ENCODE measurements around the gene SH3PXD2A. TPM values are rescaled to one million over a fixed set of nuclear protein-coding genes. Genes with fewer than 3 reads are reported as not detected.

SH3PXD2A gene
- total and polyA plus RNA-seq, 7 donors, result 19.0 to 58.2 (median 24.5) TPM

DNA sequence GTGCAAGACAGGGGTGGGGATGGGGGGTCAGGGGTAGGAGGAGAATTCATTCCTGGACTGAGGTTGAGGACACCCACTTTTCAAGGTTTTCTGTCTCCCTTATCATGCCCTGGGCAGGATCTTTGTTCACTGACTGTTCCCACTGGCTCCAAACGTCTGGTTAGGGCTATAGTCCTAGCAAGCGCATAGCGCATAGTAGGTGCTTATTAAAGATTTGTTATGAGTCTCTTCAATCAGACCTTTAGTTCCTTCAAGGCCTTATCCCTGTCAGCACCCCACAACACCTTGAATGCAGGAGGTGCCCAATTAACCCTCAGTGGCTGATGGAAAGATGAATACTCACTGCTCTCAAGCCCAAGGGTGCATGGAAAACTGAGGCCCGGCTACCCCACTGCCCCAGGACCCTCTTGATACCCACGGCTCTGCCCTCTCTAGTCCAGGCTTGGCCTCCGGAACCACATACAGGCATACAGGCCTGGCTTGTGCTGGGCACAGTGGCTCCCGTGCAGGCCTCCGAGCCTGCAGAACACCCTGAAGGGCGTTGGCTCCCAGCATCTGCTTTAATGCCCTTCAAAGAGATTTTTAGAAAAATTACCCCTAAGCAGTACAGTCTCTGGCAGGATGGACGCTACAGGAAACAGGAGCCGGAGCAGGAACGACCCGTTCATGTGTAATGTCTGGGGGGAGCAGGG, 177.7 kb downstream of the SH3PXD2A start:
- Histone ChIP-seq H3K9me3 (no peaks in the 10 kb centered on the region), H3K36me3 (no peaks in the 10 kb centered on the region), H3K4me1 (peaks cover 0 to 36% (median 31%) of the 10 kb centered on the region in 4 donors), H3K27ac (peak overlapping the region; percentile 77 to 87 (median 79)), H3K4me3 (peak overlapping the region; percentile 33 to 53 (median 42)), H3K27me3 (no peaks in the 10 kb centered on the region)
- TF ChIP-seq, protein P1, sequence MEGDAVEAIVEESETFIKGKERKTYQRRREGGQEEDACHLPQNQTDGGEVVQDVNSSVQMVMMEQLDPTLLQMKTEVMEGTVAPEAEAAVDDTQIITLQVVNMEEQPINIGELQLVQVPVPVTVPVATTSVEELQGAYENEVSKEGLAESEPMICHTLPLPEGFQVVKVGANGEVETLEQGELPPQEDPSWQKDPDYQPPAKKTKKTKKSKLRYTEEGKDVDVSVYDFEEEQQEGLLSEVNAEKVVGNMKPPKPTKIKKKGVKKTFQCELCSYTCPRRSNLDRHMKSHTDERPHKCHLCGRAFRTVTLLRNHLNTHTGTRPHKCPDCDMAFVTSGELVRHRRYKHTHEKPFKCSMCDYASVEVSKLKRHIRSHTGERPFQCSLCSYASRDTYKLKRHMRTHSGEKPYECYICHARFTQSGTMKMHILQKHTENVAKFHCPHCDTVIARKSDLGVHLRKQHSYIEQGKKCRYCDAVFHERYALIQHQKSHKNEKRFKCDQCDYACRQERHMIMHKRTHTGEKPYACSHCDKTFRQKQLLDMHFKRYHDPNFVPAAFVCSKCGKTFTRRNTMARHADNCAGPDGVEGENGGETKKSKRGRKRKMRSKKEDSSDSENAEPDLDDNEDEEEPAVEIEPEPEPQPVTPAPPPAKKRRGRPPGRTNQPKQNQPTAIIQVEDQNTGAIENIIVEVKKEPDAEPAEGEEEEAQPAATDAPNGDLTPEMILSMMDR (IDR thresholded peaks at IDR 0.05), result no peak
- TF ChIP-seq POLR2AphosphoS5 (IDR thresholded peaks at IDR 0.05), result peak in 1 of 4 donors; percentile 59
- intact Hi-C loops (cut with DNase I), result no loop called here
- no peak for DNase-seq
- 57 to 71% methylated on average over 13 of the region's 13 CpGs for WGBS, 2 donors

DNA sequence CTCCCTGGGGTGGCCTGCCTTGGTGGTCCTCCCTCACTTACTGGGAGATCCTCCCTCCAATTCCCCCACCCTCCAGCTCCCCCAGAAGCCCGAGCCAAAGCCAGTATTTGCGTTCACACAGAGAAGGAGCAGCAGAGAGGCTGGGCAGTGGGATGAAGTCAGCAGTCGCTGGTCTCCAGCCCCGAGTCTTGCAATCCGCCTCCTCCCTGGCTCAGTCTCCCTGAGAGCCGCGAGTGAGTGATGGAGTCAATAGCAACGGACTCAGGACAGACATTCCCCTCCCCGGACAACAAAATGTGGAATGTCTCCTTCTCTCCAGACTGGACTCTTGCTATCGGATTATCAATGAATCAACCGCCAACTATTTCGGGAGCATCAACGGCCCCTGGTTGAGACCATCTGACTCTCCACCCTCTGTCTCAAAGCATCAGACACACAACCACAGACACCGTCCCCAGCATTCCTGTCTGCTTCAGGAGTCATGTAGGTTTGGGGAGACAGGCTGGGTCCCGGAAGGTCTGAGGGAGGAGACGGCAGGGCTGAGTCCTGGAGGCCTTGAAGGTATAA, 178.4 kb downstream of the SH3PXD2A start:
- Histone ChIP-seq H3K4me3 (peak overlapping the region in 3 of 4 donors; percentile 40 to 53 (median 45)), H3K9me3 (no peaks in the 10 kb centered on the region), H3K36me3 (no peaks in the 10 kb centered on the region), H3K27me3 (no peaks in the 10 kb centered on the region), H3K27ac (peak overlapping the region; percentile 77 to 87 (median 79)), H3K4me1 (peaks cover 0 to 36% (median 31%) of the 10 kb centered on the region in 4 donors)
- WGBS, 2 donors, result 80 to 86% methylated on average over 16 of the region's 16 CpGs
- intact Hi-C loops (cut with DNase I), result no loop called here
- TF ChIP-seq EP300 (IDR thresholded peaks at IDR 0.05) (no peak), POLR2AphosphoS5 (IDR thresholded peaks at IDR 0.05) (peak in 1 of 4 donors; percentile 23)
- DNase-seq, result peak; percentile 87

DNA sequence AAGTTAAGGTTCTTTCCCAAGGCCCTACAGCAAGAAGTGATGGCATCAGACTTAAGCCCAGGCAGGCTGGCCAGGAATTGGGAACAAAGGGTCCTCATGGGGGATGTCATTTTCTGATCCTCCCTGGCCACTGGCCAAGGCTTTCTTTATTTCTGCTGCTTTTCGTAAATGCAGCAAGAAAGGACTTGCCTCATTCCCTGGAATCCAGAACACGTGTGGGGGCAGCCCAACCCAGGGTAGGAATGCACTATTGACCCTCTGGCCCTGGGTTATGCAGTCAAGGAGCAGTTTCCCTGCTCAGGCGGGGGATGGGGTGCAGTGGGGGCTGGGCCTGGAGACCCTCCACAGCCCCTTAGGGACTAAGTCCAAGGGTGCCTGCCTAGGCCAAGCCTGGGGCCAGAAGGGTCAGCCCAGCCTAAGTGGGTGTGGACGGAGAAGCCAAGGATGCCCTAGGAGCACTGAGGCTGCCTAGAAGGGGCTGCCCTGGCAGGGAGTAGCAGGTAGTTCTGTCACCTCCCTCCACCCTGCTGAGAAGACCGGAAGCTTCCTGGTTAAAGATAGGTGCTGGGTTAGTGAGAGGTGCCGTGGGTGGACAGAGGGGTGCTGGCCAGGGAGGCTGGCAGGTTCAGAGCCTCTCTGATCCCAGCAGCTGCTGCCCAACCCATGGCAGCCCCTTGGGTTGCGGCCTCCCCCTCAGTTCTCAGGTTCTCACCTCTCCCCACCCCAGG, 179.2 kb downstream of the SH3PXD2A start:
- TF ChIP-seq POLR2AphosphoS5 (IDR thresholded peaks at IDR 0.05), result peak in 1 of 4 donors; percentile 40
- TF ChIP-seq, protein P1 (IDR thresholded peaks at IDR 0.05), result no peak
- DNase-seq, result peak; percentile 88
- H3K4me3 ChIP-seq, result no peak overlapping the region
- H3K27ac ChIP-seq, result peak overlapping the region; percentile 77 to 87 (median 79)
- peaks cover 0 to 36% (median 31%) of the 10 kb centered on the region in 4 donors for H3K4me1 ChIP-seq
- H3K27me3 ChIP-seq, result no peaks in the 10 kb centered on the region
- intact Hi-C loops (cut with DNase I), result no loop called here
- whole genome bisulfite sequencing, 2 donors, result 82 to 83% methylated on average over 7 of the region's 7 CpGs
- H3K9me3 ChIP-seq, result no peaks in the 10 kb centered on the region
- H3K36me3 ChIP-seq, result no peaks in the 10 kb centered on the region

DNA sequence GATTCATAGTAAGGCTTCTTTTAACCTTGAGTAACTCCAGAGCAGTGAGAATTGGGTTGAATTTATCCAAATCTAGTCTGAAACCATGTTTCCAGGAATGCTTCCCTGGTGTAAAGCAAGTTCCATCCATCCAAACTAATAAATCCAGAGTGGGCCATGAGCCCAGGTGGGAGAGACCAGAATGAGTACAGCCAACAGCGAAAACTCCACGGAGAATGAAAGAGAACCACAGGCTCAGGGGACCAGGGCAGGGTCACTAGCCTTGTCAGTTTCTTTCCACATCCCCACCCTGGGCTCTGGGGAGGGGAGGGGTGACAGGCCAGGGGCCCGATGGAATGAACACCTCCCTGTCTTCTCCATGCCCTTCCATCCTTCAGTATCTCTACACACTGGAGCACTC, 181.8 kb downstream of the SH3PXD2A start:
- Histone ChIP-seq H3K9me3 (no peaks in the 10 kb centered on the region), H3K4me3 (no peak overlapping the region), H3K27me3 (no peaks in the 10 kb centered on the region), H3K27ac (peak overlapping the region in 2 of 4 donors; percentile 40 to 41), H3K4me1 (peaks cover 0 to 39% (median 35%) of the 10 kb centered on the region in 4 donors), H3K36me3 (no peaks in the 10 kb centered on the region)
- no peak for DNase-seq
- WGBS, 2 donors, result 84 to 86% methylated on average over 3 of the region's 3 CpGs
- intact Hi-C loops (cut with DNase I), result no loop called here
- TF ChIP-seq POLR2A (IDR thresholded peaks at IDR 0.05) (no peak), POLR2AphosphoS5 (IDR thresholded peaks at IDR 0.05) (no peak), EP300 (IDR thresholded peaks at IDR 0.05) (no peak)
- TF ChIP-seq, protein P1 (IDR thresholded peaks at IDR 0.05), result no peak

DNA sequence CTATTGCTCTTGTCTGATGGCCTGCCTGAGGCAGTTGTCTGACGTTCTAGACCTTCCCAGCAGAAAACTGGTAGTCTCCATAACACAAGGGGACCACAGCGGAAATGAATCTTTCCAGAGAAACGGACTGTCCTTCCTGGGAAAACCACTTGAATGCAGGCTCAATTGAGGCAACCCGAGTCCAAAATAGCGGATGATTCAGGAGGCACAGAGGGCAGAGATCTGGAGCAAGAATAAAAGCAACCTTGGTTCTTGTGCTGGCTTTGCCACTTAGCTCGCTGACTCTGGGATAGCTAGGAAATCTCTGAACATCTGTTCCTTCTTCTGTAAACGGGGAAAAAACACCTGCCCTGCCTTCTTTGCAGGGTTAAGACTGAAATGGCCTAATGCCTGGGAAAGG, 183.0 kb downstream of the SH3PXD2A start:
- Histone ChIP-seq H3K4me1 (peaks cover 0 to 39% (median 34%) of the 10 kb centered on the region in 4 donors), H3K4me3 (no peak overlapping the region), H3K9me3 (no peaks in the 10 kb centered on the region), H3K27ac (peak overlapping the region in 2 of 4 donors; percentile 8 to 30), H3K36me3 (no peaks in the 10 kb centered on the region), H3K27me3 (no peaks in the 10 kb centered on the region)
- WGBS, 2 donors, result 74% methylated on average over 7 of the region's 7 CpGs
- intact Hi-C loops (cut with DNase I), result no loop called here
- no peak for DNase-seq
- TF ChIP-seq POLR2A (IDR thresholded peaks at IDR 0.05) (no peak), EP300 (IDR thresholded peaks at IDR 0.05) (no peak), POLR2AphosphoS5 (IDR thresholded peaks at IDR 0.05) (no peak)
- TF ChIP-seq, protein P1 (IDR thresholded peaks at IDR 0.05), result no peak

Measured in sigmoid colon (tissue), 7 donors.